ENCODE measurements around the gene PRXL2A. TPM values are rescaled to one million over a fixed set of nuclear protein-coding genes. Genes with fewer than 3 reads are reported as not detected.
"Not testable (repeated sequence)": the region's sequence is repeated elsewhere in the genome, so short reads cannot be mapped to it uniquely, and the experiment has no call there.

The PRXL2A gene
- total RNA-seq, 4 donors from 2014 or later: 21.7 to 64.6 (median 38.7) TPM

GRCh38 chr10:80473096-80473657, 64.8 kb downstream of the PRXL2A start:
- intact Hi-C loops (cut with DNase I; ENCODE audit: low total_unique reads): no loop called here
- Histone ChIP-seq H3K9me3 (peaks cover 0 to 4% of the 10 kb centered on the region in 2 donors), H3K4me1 (peaks cover 12 to 82% (median 56%) of the 10 kb centered on the region in 4 donors), H3K27me3 (no peaks in the 10 kb centered on the region), H3K36me3 (peaks cover 0 to 7% (median 0%) of the 10 kb centered on the region in 4 donors), H3K4me3 (no peak overlapping the region), H3K27ac (peak overlapping the region in 2 of 4 donors; percentile 5 to 19)
- TF ChIP-seq POLR2A (IDR thresholded peaks at IDR 0.05) (no peak), POLR2AphosphoS5 (IDR thresholded peaks at IDR 0.05) (no peak), EP300 (IDR thresholded peaks at IDR 0.05; ENCODE audit: low read depth) (no peak), CTCF (IDR thresholded peaks at IDR 0.05) (no peak)
- 40 to 79% methylated on average over 1 to 3 of the region's 3 CpGs for WGBS, 2 donors (ENCODE audit: low coverage in 1 of 2)
- in situ Hi-C loops (cut with MboI; ENCODE audit: low pct_ligation_motif_present in 1 of 4, low pct_unique_long_range_greater_than_20kb in 1 of 4, low sequenced_read_pairs in 3 of 4): no loop called here
- DNase-seq: no peak

GRCh38 chr10:80473692-80474596, 65.6 kb downstream of the PRXL2A start:
- Histone ChIP-seq H3K9me3 (peaks cover 0 to 8% of the 10 kb centered on the region in 2 donors), H3K36me3 (peaks cover 0 to 11% (median 0%) of the 10 kb centered on the region in 4 donors), H3K27me3 (no peaks in the 10 kb centered on the region), H3K4me1 (peaks cover 12 to 74% (median 49%) of the 10 kb centered on the region in 4 donors), H3K4me3 (no peak overlapping the region), H3K27ac (no peak overlapping the region)
- no peak for DNase-seq
- intact Hi-C loops (cut with DNase I; ENCODE audit: low total_unique reads): no loop called here
- TF ChIP-seq EP300 (IDR thresholded peaks at IDR 0.05; ENCODE audit: low read depth): no peak
- TF ChIP-seq POLR2AphosphoS5 (IDR thresholded peaks at IDR 0.05): no peak
- no peak for TF ChIP-seq POLR2A (IDR thresholded peaks at IDR 0.05)
- TF ChIP-seq CTCF (IDR thresholded peaks at IDR 0.05): no peak
- WGBS, 2 donors (ENCODE audit: low coverage in 1 of 2): 87 to 94% methylated on average over 3 to 8 of the region's 8 CpGs
- in situ Hi-C loops (cut with MboI; ENCODE audit: low pct_ligation_motif_present in 1 of 4, low pct_unique_long_range_greater_than_20kb in 1 of 4, low sequenced_read_pairs in 3 of 4): no loop called here

GRCh38 chr10:80474597-80474910, 66.2 kb downstream of the PRXL2A start:
- Histone ChIP-seq H3K9me3 (peaks cover 0 to 8% of the 10 kb centered on the region in 2 donors), H3K27ac (no peak overlapping the region), H3K36me3 (peaks cover 0 to 11% (median 0%) of the 10 kb centered on the region in 4 donors), H3K4me1 (peaks cover 9 to 68% (median 43%) of the 10 kb centered on the region in 4 donors), H3K4me3 (no peak overlapping the region), H3K27me3 (no peaks in the 10 kb centered on the region)
- TF ChIP-seq CTCF (IDR thresholded peaks at IDR 0.05): no peak
- TF ChIP-seq POLR2AphosphoS5 (IDR thresholded peaks at IDR 0.05): no peak
- TF ChIP-seq POLR2A (IDR thresholded peaks at IDR 0.05): no peak
- no peak for TF ChIP-seq EP300 (IDR thresholded peaks at IDR 0.05; ENCODE audit: low read depth)
- 83 to 100% methylated on average over 2 of the region's 2 CpGs for WGBS, 2 donors (ENCODE audit: low coverage in 1 of 2)
- intact Hi-C loops (cut with DNase I; ENCODE audit: low total_unique reads) (no loop called here), in situ Hi-C loops (cut with MboI; ENCODE audit: low pct_ligation_motif_present in 1 of 4, low pct_unique_long_range_greater_than_20kb in 1 of 4, low sequenced_read_pairs in 3 of 4) (no loop called here)
- DNase-seq: no peak

- Histone ChIP-seq H3K27ac (peak overlapping the region in 1 of 4 donors; percentile 6), H3K4me1 (peaks cover 6 to 64% (median 41%) of the 10 kb centered on the region in 4 donors)
Measured at GRCh38 chr10:80474941-80475340, 66.6 kb downstream of the PRXL2A start.

DNA sequence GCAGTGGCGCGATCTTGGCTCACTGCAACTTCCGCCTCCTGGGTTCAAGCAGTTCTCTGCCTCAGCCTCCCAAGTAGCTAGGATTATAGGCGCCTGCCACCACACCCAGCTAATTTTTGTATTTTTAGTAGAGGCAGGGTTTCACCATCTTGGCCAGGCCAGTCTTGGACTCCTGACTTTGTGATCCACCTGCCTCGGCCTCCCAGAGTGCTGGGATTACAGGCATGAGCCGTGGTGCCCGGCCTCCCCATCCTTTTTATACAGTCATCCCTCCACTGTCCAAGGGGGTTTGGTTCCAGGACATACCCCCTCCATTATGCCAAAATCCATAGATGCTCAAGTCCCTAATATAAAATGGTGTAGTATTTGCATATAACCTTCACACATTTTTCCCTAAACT, 67.3 kb downstream of the PRXL2A start:
- Histone ChIP-seq H3K36me3 (peaks cover 0 to 11% (median 0%) of the 10 kb centered on the region in 4 donors), H3K4me1 (peaks cover 6 to 57% (median 38%) of the 10 kb centered on the region in 4 donors)
- intact Hi-C loops (cut with DNase I; ENCODE audit: low total_unique reads); H3K27ac ChIP-seq; in situ Hi-C loops (cut with MboI; ENCODE audit: low pct_ligation_motif_present in 1 of 4, low pct_unique_long_range_greater_than_20kb in 1 of 4, low sequenced_read_pairs in 3 of 4); DNase-seq; H3K27me3 ChIP-seq; H3K4me3 ChIP-seq; H3K9me3 ChIP-seq: not testable (repeated sequence)
- WGBS, 2 donors (ENCODE audit: low coverage in 1 of 2): 95 to 98% methylated on average over 6 to 7 of the region's 7 CpGs

More at GRCh38 chr10:80474941-80475340, 66.6 kb downstream of the PRXL2A start:
- in situ Hi-C loops (cut with MboI; ENCODE audit: low pct_ligation_motif_present in 1 of 4, low pct_unique_long_range_greater_than_20kb in 1 of 4, low sequenced_read_pairs in 3 of 4) (no loop called here), intact Hi-C loops (cut with DNase I; ENCODE audit: low total_unique reads) (no loop called here)
- DNase-seq: no peak
- H3K4me3 ChIP-seq: no peak overlapping the region
- no peak for TF ChIP-seq EP300 (IDR thresholded peaks at IDR 0.05; ENCODE audit: low read depth)
- TF ChIP-seq POLR2AphosphoS5 (IDR thresholded peaks at IDR 0.05): no peak
- TF ChIP-seq CTCF (IDR thresholded peaks at IDR 0.05): no peak
- TF ChIP-seq POLR2A (IDR thresholded peaks at IDR 0.05): no peak
- WGBS, 2 donors (ENCODE audit: low coverage in 1 of 2): 84 to 100% methylated on average over 1 to 3 of the region's 3 CpGs
- H3K27me3 ChIP-seq: no peaks in the 10 kb centered on the region
- peaks cover 0 to 11% (median 0%) of the 10 kb centered on the region in 4 donors for H3K36me3 ChIP-seq
- H3K9me3 ChIP-seq: peaks cover 0 to 8% of the 10 kb centered on the region in 2 donors
